Bronchial epithelial cell (primary cell): ENCODE data around the gene FIBCD1. TPM values are rescaled to one million over a fixed set of nuclear protein-coding genes. Genes with fewer than 3 reads are reported as not detected.

Experiments
- DNase-seq: peaks from one replicate; pipeline ENCODE4 v3.0.0-alpha.2; 2010; ENCODE audit warnings: low read depth
- FAIRE-seq: peaks from 2 replicates; lab custom pipeline; 2011; peaks lifted over from hg19 to GRCh38; lab: Jason Lieb, UNC
- H3K27me3 ChIP-seq: 2 replicates; pipeline ENCODE4 v1.5.1; 2011; ENCODE audit warnings: low read length; ENCODE audit not compliant: control insufficient read depth, insufficient read depth
- H3K36me3 ChIP-seq: 2 replicates; pipeline ENCODE4 v1.5.1; 2011; ENCODE audit warnings: low read length; ENCODE audit not compliant: control insufficient read depth, insufficient read depth
- H3K4me3 ChIP-seq: 2 replicates; pipeline ENCODE4 v1.5.1; 2011; ENCODE audit warnings: mild to moderate bottlenecking, low read depth, low read length, control low read depth
- CTCF ChIP-seq: IDR thresholded peaks from 2 replicates; pipeline ENCODE4 v1.5.1; 2011; ENCODE audit warnings: mild to moderate bottlenecking, moderate library complexity, low read length, control low read depth, inconsistent platforms; ENCODE audit not compliant: insufficient read depth, severe bottlenecking
- total RNA-seq: library from RNA; depleted of rRNA; stranded (reverse); fragments of >200 nt; gene quantifications from 2 replicates; pipeline ENCODE4 v1.2.1, GENCODE V29; 2014

FIBCD1 gene
- total RNA-seq, 1 donor from 2014 or later: 0.26 TPM

DNA sequence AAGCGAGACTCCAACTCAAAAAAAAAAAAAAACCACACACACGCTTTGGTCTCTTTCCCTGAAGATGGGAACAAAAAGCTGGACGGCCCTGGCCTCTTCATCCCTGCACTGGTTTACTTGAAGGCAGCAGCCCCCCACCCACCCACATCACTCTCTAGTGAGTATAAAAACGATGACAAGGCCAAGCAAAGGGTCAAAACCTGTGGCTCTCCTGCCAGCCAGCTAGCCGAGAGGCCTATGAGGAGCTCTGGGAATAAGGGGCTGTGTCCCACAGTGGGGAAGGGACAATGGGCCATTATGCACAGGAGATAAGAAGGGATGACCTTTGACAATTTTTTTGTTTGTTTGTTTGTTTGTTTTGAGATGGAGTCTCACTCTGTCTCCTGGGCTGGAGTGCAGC, 55.6 kb downstream of the FIBCD1 start:
- DNase-seq (no peak), FAIRE-seq (no peak)
- no peaks in the 10 kb centered on the region for H3K27me3 ChIP-seq
- peaks cover 34% of the 10 kb centered on the region for H3K36me3 ChIP-seq
- no peak overlapping the region for H3K4me3 ChIP-seq
- no peak for TF ChIP-seq CTCF

GRCh38 chr9:130882696-130883225, 56.3 kb downstream of the FIBCD1 start:
- peaks cover 34% of the 10 kb centered on the region for H3K36me3 ChIP-seq
- no peak for TF ChIP-seq CTCF
- FAIRE-seq (no peak), DNase-seq (no peak)
- H3K27me3 ChIP-seq: no peaks in the 10 kb centered on the region
- no peak overlapping the region for H3K4me3 ChIP-seq

DNA sequence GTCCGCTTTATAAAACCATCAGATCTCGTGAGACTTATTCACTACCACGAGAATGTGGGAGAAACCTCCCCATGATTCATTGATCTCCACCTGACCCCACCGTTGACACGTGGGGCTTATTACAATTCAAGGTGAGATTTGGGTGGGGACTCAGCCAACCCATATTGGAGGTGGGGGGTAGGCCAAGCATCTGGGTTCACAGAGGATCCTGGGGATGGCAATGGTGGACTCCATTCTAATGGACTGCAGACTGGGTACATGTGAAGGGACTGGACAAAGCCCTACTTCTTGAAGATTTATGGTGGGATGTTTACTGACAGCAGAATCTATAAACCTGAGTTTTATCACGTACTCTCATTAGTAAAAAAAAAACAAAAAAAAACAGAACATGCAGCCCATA, 57.5 kb downstream of the FIBCD1 start:
- Histone ChIP-seq H3K4me3 (no peak overlapping the region), H3K36me3 (peaks cover 35% of the 10 kb centered on the region), H3K27me3 (no peaks in the 10 kb centered on the region)
- no peak for FAIRE-seq
- no peak for DNase-seq
- TF ChIP-seq CTCF: no peak

- no peaks in the 10 kb centered on the region for H3K27me3 ChIP-seq
- H3K4me3 ChIP-seq: no peak overlapping the region
- DNase-seq (no peak), FAIRE-seq (no peak)
- H3K36me3 ChIP-seq: peaks cover 34% of the 10 kb centered on the region
- TF ChIP-seq CTCF: no peak
Observed at GRCh38 chr9:130880599-130881220, 58.3 kb downstream of the FIBCD1 start.

DNA sequence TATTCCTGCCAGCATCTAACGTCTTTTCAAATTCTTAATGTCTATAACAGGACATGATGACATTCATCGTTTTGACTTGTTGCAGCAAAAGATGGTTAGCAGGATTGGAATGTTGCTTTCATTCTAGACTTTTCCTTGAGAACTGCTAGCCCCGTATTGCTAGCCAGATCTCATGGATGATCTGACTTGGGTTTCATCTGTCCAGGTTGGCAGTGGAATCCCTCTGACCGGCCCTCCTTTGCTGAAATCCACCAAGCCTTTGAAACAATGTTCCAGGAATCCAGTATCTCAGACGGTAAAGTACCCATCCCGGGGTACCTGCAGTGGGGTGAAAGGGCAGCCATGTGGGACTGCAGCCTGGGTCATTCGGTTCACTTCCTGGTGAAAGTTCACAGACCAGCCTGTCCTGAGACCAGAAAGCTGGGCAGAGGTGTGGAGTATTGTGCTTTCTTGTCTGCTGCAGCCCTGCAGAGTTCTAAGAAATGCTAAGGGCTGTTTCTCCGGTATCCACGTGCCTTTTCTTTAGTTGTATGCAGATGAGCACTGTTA, 59.1 kb downstream of the FIBCD1 start:
- no peak for TF ChIP-seq CTCF
- Histone ChIP-seq H3K4me3 (no peak overlapping the region), H3K36me3 (peaks cover 31% of the 10 kb centered on the region), H3K27me3 (no peaks in the 10 kb centered on the region)
- DNase-seq: no peak
- no peak for FAIRE-seq

GRCh38 chr9:130878295-130878694, 60.8 kb downstream of the FIBCD1 start:
- FAIRE-seq: no peak
- Histone ChIP-seq H3K4me3 (no peak overlapping the region), H3K36me3 (peaks cover 29% of the 10 kb centered on the region), H3K27me3 (no peaks in the 10 kb centered on the region)
- no peak for TF ChIP-seq CTCF
- no peak for DNase-seq
